Adrenal gland (tissue), 12 donors: ENCODE data around the gene ITGB4. TPM values are rescaled to one million over a fixed set of nuclear protein-coding genes. Genes with fewer than 3 reads are reported as not detected.

Experiments
- DNase-seq, 7 donors: peaks; one replicate each; pipeline ENCODE4 v3.0.0-alpha.2; 2019 to 2020
- H3K27ac ChIP-seq, 5 donors: fragments of 200-600 bp; sonication (generic) in 4 of 5; 1 replicate in 3 of 5; 2 replicates in 2 of 5; pipeline versions ENCODE4 v1.5.1 to v1.8.0; 2016 to 2020; ENCODE audit warnings: mild to moderate bottlenecking in 1 of 5
- H3K27me3 ChIP-seq: fragments of 200-600 bp; 2 replicates; pipeline ENCODE4 v1.8.0; 2021
- H3K36me3 ChIP-seq, 2 donors: fragments of 200-600 bp; replicated peaks in 1 of 2; 1 replicate in 1 of 2; 2 replicates in 1 of 2; pipeline versions ENCODE4 v1.5.1 to v1.8.0; 2018 to 2022
- H3K4me1 ChIP-seq, 2 donors: fragments of 200-600 bp; replicated peaks in 1 of 2; 1 replicate in 1 of 2; 2 replicates in 1 of 2; pipeline versions ENCODE4 v1.5.1 to v1.8.0; 2018 to 2021
- H3K4me3 ChIP-seq, 4 donors: fragments of 200-600 bp; sonication (generic) in 3 of 4; one replicate each; pipeline ENCODE4 v1.5.1; 2016 to 2018
- H3K9me3 ChIP-seq, 3 donors: fragments of 200-600 bp; sonication (generic) in 1 of 3; replicated peaks in 1 of 3; 1 replicate in 2 of 3; 2 replicates in 1 of 3; pipeline versions ENCODE4 v1.5.1 to v1.8.0; 2016 to 2021
- POLR2A ChIP-seq, 2 donors: fragments of 450-650 bp; IDR thresholded peaks; one replicate each; pipeline ENCODE4 v1.6.1; 2017; ENCODE audit warnings: antibody characterized with exemption in 2 of 2, mild to moderate bottlenecking in 2 of 2, moderate library complexity in 1 of 2
- WGBS, 4 donors: extraction: QIAGEN DNeasy Blood & Tissue Kit in 2 of 4; methylation state at CpG; one replicate each; pipeline versions ENCODE4 v1.1.5 to v1.1.7; 2013 to 2017; 5-methylcytosine and 5-hydroxymethylcytosine counted together
- intact Hi-C, 2 donors: fragments of 100-400 bp; cut with DNase I; formaldehyde crosslinking; loops; one replicate each; pipeline versions ENCODE4 v1.14.1 to v1.15.0; 2022 to 2023
- polyA plus RNA-seq, 3 donors: library from polyadenylated mRNA; stranded (reverse); fragments of 200-250 nt in 2 of 3; fragments of 350-450 nt in 1 of 3; fragmentation: Illumina TruSeq in 1 of 3; extraction: RNeasy Lipid Tissue Mini Kit (QIAGEN cat#74804) in 1 of 3; gene quantifications; one replicate each; pipeline ENCODE4 v1.2.3, GENCODE V29; 2013 to 2014
- total RNA-seq, 9 donors: library from RNA; depleted of rRNA in 4 of 9; stranded (reverse); fragments of >200 nt in 4 of 9; fragments of 120-200 nt in 1 of 9; fragmentation: NEBNext Ultra II Directional in 1 of 9; extraction: Animal tissue kit (Norgen Biotek cat#: 25700) in 1 of 9; gene quantifications; one replicate each; pipeline versions ENCODE4 v1.1.0 to v1.2.4, GENCODE V29; 2013 to 2023
- TF ChIP-seq, protein P1 (sequence below), 6 experiments: fragments of 450-650 bp in 4 of 6; fragments of 200-600 bp in 2 of 6; sonication (generic) in 1 of 6; IDR thresholded peaks; 1 replicate in 5 of 6; 2 replicates in 1 of 6; pipeline versions ENCODE4 v1.5.1 to v1.8.0; 2016 to 2021; ENCODE audit warnings: antibody characterized with exemption in 6 of 6, mild to moderate bottlenecking in 2 of 6, moderate library complexity in 1 of 6
- donor health status: healthy with polysubstance abuse.
- donor health status: Bipolar disorder and iron deficiency.
- donor health status: DM: yes; HTN: yes; CAD: no.
- donor health status: DM: no; HTN: no; CAD: no.
- donor health status: DM: no; HTN: no; CAD: no.
- donor health status: DM: yes; HTN: yes; CAD: no.

ITGB4 gene
- total and polyA plus RNA-seq, 12 donors = 1.00 to 12.5 (median 6.9) TPM

- Histone ChIP-seq H3K27ac (peak overlapping the region in 2 of 5 donors; percentile 17 to 34), H3K9me3 (no peaks in the 10 kb centered on the region), H3K4me3 (no peak overlapping the region), H3K27me3 (no peaks in the 10 kb centered on the region), H3K36me3 (peaks cover 0 to 22% of the 10 kb centered on the region in 2 donors), H3K4me1 (peaks cover 0 to 16% of the 10 kb centered on the region in 2 donors)
- peak in 3 of 7 donors; percentile 23 to 70 (median 47) for DNase-seq
- 72 to 79% (median 74%) methylated on average over 11 of the region's 11 CpGs for WGBS, 4 donors
- TF ChIP-seq, protein P1, sequence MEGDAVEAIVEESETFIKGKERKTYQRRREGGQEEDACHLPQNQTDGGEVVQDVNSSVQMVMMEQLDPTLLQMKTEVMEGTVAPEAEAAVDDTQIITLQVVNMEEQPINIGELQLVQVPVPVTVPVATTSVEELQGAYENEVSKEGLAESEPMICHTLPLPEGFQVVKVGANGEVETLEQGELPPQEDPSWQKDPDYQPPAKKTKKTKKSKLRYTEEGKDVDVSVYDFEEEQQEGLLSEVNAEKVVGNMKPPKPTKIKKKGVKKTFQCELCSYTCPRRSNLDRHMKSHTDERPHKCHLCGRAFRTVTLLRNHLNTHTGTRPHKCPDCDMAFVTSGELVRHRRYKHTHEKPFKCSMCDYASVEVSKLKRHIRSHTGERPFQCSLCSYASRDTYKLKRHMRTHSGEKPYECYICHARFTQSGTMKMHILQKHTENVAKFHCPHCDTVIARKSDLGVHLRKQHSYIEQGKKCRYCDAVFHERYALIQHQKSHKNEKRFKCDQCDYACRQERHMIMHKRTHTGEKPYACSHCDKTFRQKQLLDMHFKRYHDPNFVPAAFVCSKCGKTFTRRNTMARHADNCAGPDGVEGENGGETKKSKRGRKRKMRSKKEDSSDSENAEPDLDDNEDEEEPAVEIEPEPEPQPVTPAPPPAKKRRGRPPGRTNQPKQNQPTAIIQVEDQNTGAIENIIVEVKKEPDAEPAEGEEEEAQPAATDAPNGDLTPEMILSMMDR (IDR thresholded peaks at IDR 0.05) = peak in 3 of 6 experiments; percentile 14 to 42 (median 27)
- TF ChIP-seq POLR2A (IDR thresholded peaks at IDR 0.05) = no peak
- intact Hi-C loops = loop anchor here in 1 of 2 donors (5.0 kb wide), 1 partner anchor 58 kb away; no protein-coding TSS in a partner anchor
These were observed 41.5 kb upstream of the ITGB4 start for GRCh38 chr17:75679706-75680211.

- Histone ChIP-seq H3K36me3 (peaks cover 0 to 22% of the 10 kb centered on the region in 2 donors), H3K4me1 (peaks cover 0 to 17% of the 10 kb centered on the region in 2 donors), H3K4me3 (no peak overlapping the region), H3K27ac (peak overlapping the region in 2 of 5 donors; percentile 17 to 34), H3K27me3 (no peaks in the 10 kb centered on the region), H3K9me3 (no peaks in the 10 kb centered on the region)
- DNase-seq = no peak
- no peak for TF ChIP-seq POLR2A (IDR thresholded peaks at IDR 0.05)
- TF ChIP-seq, protein P1 (IDR thresholded peaks at IDR 0.05) = no peak
- WGBS, 4 donors = 80 to 91% (median 90%) methylated on average over 6 to 10 of the region's 10 CpGs
- intact Hi-C loops = loop anchor here in 1 of 2 donors (5.0 kb wide), 1 partner anchor 57 kb away; no protein-coding TSS in a partner anchor
These were observed 40.8 kb upstream of the ITGB4 start for GRCh38 chr17:75680431-75680830.

DNA sequence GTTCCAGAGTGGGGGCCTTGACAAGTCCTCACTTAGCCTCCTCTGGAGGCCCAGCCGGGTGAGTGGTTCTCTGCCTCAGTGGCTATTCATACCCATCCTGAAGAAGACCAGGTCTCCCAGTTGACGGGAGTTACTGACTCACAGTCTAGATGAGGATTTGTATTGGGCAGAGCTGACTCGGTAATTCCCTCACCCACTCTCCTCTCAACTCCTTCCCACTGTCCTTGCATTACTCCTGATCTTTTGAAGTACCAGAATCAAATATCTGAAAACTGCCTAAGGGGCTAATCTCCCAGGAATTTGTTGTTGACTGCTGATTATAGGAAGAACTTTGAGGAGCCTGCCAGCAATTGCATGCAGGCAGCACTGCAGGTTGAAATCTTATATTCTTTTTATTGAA lies 40.0 kb upstream of the ITGB4 start:
- intact Hi-C loops = loop anchor here in 1 of 2 donors (5.0 kb wide), 1 partner anchor 56 kb away; no protein-coding TSS in a partner anchor
- Histone ChIP-seq H3K27me3 (no peaks in the 10 kb centered on the region), H3K9me3 (no peaks in the 10 kb centered on the region), H3K27ac (peak overlapping the region in 1 of 5 donors; percentile 13), H3K4me1 (peaks cover 0 to 17% of the 10 kb centered on the region in 2 donors), H3K36me3 (peaks cover 0 to 22% of the 10 kb centered on the region in 2 donors), H3K4me3 (no peak overlapping the region)
- 74 to 82% (median 79%) methylated on average over 3 of the region's 3 CpGs for WGBS, 4 donors
- no peak for TF ChIP-seq POLR2A (IDR thresholded peaks at IDR 0.05)
- TF ChIP-seq, protein P1 (IDR thresholded peaks at IDR 0.05) = no peak
- no peak for DNase-seq

DNA sequence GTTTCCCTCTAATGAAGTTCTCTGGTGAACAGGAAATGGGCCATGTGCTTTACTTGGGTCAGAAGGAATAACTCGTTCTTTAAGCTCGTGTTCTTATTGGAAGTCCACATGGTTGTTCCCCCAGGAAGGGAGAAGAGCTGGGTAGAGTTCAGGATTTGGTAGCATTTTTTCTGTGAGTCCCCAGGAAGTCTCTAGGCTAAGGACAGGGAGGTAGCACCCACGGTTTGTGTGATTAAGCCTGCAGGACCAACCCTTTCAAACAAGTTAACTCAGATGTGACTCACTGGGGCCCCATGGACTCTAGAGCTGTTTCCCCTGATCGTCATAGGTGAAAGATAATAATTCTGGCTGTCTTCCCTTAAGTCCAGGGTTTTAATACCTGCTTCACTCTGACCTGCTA lies 37.7 kb upstream of the ITGB4 start:
- Histone ChIP-seq H3K4me1 (peaks cover 4 to 36% of the 10 kb centered on the region in 2 donors), H3K27ac (peak overlapping the region in 1 of 5 donors; percentile 55), H3K36me3 (peaks cover 0 to 15% of the 10 kb centered on the region in 2 donors), H3K4me3 (no peak overlapping the region), H3K27me3 (no peaks in the 10 kb centered on the region), H3K9me3 (no peaks in the 10 kb centered on the region)
- TF ChIP-seq, protein P1 (IDR thresholded peaks at IDR 0.05) = no peak
- intact Hi-C loops = loop anchor here in 1 of 2 donors (5.0 kb wide), 1 partner anchor 54 kb away; no protein-coding TSS in a partner anchor
- no peak for DNase-seq
- 63 to 76% (median 68%) methylated on average over 4 of the region's 4 CpGs for WGBS, 4 donors
